SK-N-SH treated with all-trans-retinoic acid at 6 μM for 48 hours (cell line): Measurements from ENCODE around the gene ALOX5.

Experiments used
- CREB5 ChIP-seq: fragments of 250-450 bp; sonication (Bioruptor Pico); IDR thresholded peaks from 2 replicates; pipeline ENCODE4 v1.5.1; 2020; ENCODE audit warnings: low read depth, mild to moderate bottlenecking, moderate library complexity
- ESRRG ChIP-seq: fragments of 250-450 bp; sonication (Bioruptor Pico); IDR thresholded peaks from 2 replicates; pipeline ENCODE4 v1.6.1; 2021; ENCODE audit warnings: mild to moderate bottlenecking

GRCh38 chr10:45441239-45442190, 67.5 kb downstream of the ALOX5 start:
- TF ChIP-seq CREB5 (CRISPR knock-in tag) (no peak), ESRRG (CRISPR knock-in tag) (no peak)
